ENCODE measurements around the gene ADAMTS7.
"Not testable (repeated sequence)": the region's sequence is repeated elsewhere in the genome, so short reads cannot be mapped to it uniquely, and the experiment has no call there.

ADAMTS7 gene, protein sequence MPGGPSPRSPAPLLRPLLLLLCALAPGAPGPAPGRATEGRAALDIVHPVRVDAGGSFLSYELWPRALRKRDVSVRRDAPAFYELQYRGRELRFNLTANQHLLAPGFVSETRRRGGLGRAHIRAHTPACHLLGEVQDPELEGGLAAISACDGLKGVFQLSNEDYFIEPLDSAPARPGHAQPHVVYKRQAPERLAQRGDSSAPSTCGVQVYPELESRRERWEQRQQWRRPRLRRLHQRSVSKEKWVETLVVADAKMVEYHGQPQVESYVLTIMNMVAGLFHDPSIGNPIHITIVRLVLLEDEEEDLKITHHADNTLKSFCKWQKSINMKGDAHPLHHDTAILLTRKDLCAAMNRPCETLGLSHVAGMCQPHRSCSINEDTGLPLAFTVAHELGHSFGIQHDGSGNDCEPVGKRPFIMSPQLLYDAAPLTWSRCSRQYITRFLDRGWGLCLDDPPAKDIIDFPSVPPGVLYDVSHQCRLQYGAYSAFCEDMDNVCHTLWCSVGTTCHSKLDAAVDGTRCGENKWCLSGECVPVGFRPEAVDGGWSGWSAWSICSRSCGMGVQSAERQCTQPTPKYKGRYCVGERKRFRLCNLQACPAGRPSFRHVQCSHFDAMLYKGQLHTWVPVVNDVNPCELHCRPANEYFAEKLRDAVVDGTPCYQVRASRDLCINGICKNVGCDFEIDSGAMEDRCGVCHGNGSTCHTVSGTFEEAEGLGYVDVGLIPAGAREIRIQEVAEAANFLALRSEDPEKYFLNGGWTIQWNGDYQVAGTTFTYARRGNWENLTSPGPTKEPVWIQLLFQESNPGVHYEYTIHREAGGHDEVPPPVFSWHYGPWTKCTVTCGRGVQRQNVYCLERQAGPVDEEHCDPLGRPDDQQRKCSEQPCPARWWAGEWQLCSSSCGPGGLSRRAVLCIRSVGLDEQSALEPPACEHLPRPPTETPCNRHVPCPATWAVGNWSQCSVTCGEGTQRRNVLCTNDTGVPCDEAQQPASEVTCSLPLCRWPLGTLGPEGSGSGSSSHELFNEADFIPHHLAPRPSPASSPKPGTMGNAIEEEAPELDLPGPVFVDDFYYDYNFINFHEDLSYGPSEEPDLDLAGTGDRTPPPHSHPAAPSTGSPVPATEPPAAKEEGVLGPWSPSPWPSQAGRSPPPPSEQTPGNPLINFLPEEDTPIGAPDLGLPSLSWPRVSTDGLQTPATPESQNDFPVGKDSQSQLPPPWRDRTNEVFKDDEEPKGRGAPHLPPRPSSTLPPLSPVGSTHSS (N-terminal part only)

DNA sequence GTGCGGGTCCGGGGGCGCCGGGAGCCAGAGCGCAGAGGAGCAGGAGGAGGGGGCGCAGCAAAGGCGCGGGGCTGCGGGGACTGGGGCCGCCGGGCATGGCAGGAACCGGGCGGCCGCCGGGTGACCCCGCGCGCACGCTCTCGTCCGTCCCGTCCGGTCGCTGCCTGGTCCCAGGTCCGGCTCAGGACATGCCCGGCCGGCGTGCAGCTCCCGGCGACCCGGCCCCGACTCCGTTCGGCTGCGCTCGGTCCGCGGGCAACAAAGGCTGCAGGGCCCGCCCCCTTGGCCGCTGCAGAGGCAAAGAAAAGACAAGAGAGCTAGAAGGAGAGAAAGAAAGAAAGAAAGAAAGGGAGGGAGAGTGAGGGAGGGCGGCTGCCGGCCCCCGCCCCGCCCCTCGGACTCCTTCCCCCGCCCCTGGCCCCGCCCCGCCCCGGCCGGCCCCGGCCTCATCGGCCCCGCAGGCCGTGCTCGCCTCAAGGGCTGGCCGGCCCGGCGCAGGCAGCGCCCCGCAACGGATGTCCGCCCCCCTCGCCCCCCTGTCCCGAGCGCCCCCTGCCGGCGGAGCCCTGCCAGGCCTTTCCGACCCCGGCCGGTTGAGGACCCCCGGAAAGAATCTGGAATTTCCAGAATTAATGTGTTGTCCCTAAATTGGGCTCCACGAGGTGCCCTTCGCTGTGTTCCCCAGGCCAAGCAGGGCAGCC is at the start of gene ADAMTS7:
Gene ADAMTS7 (minus strand): TSS at position 341 of the 701 bp plus-strand sequence. CDS start 244 bp downstream, at position 97.
- peak within 1 kb of the TSS; percentile 27 for H3K27ac Mint-ChIP-seq

DNA sequence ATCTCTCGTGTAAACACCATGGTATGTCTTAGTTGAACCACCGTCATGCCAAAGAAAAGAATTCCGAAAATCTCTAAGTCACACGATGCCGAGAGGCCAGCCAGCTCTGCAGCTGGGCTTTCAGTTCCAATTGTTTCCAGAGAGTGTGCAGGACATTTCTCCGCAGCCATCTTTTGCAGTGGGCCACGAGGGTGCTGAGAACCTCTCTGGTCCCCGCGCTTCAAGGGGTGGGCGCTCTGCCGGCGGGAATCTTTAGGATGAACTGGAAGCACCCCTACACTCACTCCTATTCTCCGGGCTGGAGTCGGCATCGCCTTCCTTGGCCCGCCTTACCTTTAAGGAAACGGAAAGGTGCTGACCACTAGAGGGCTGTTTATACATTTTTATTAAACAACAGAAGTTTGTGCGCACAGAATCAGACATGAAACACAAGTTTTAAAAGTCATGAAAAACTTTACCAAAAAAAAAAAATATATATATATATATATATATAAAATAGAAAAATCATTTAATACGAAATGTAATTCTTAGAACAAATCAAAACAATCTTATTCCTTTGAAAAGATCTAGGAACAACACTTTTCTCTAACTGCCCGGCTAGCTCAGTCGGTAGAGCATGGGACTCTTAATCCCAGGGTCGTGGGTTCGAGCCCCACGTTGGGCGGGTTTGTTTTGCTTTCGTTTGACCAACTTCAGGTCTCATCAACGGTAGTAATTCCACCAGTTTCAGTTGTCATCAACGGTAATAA is 48.9 kb upstream of the ADAMTS7 start:
- Mint-ChIP-seq H3K36me3 (peaks cover 12% of the 10 kb centered on the region), H3K4me1 (peaks cover 8% of the 10 kb centered on the region), H3K9me3 (no peaks in the 10 kb centered on the region), H3K4me3 (peak overlapping the region; percentile 68), H3K27ac (peak overlapping the region; percentile 96)
- ATAC-seq (peak; percentile 97), DNase-seq (ENCODE audit: low spot score in 2 of 2) (peak; percentile 56 to 88)

More for the DNA sequence above, at the start of gene ADAMTS7:
- ATAC-seq (peak; percentile 88), DNase-seq (ENCODE audit: low spot score in 2 of 2) (peak; percentile 56 to 76)
- Mint-ChIP-seq H3K4me3 (peak within 1 kb of the TSS; percentile 66), H3K36me3 (no peaks in the 10 kb centered on the region), H3K4me1 (peaks cover 19% of the 10 kb centered on the region), H3K9me3 (no peaks in the 10 kb centered on the region)

DNA sequence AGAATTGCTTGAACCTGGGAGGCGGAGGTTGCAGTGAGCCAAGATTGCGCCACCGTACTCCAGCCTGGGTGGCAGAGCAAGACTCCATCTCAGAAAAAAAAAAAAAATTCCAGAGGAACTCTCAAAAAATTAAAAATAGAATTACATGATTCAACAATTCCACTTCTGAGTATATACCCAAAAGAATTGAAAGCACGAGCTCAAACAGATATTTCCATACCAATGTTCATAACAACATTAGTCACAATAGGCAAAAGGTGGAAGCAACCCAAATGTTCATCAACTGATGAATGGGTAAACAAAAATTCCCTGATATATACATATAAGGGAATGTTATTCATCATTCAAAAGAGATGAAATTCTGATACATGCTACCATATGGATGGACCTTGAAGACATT is 44.5 kb upstream of the ADAMTS7 start:
- Mint-ChIP-seq H3K9me3 (no peaks in the 10 kb centered on the region), H3K27ac (no peak overlapping the region), H3K4me3 (no peak overlapping the region), H3K4me1 (peaks cover 8% of the 10 kb centered on the region), H3K36me3 (peaks cover 10% of the 10 kb centered on the region)
- no peak for ATAC-seq
- no peak for DNase-seq (ENCODE audit: low spot score in 2 of 2)

DNA sequence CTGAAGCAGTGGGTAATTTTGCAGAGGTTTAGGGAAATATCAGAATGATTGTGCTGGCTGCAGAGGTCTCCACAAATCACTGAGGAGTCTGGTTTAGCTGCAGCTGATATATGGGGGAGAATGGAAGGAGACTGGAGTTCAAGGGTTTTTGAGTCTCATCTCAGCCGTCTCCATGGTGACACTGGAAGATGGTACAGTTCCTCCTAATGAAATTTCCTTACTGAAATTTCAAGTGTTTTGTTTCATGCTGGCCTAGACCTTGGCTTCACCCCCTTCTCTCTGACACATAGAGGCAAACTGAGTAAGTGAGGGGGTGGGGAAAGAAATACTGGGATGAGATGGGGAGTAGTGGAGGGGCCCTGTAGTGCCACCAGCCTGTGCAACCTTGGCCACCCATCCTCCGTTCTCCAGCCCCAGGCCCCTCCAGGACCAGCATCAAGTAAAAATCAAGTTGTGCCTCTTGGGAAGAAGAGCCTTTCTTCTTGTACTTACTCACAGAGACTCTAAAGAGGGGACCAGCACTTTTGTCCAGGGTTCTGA is 43.6 kb upstream of the ADAMTS7 start:
- ATAC-seq (no peak), DNase-seq (ENCODE audit: low spot score in 2 of 2) (no peak)
- Mint-ChIP-seq H3K36me3 (peaks cover 2% of the 10 kb centered on the region), H3K4me1 (peaks cover 2% of the 10 kb centered on the region), H3K27ac (no peak overlapping the region), H3K9me3 (no peaks in the 10 kb centered on the region), H3K4me3 (no peak overlapping the region)

DNA sequence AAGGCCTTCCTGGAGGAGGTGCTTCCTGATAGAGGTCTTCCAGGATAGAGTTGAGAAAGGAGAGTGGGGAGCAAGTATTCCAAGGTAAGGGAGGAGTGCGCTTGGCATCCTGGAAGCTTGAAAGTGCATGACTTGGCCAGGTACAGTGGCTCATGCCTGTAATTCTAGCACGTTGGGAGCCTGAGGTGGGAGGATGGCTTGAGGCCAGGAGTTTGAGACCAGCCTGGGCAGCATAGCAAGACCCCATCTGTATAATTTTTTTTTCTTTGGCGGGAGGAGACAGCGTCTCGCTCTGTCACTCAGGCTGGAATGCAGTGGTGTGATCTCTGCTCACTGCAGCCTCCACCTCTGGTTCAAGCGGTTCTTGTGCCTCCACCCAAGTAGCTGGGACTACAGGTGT is 42.2 kb upstream of the ADAMTS7 start:
- DNase-seq (ENCODE audit: low spot score in 2 of 2), result no peak
- no peak overlapping the region for H3K27ac Mint-ChIP-seq
- no peak overlapping the region for H3K4me3 Mint-ChIP-seq
- no peaks in the 10 kb centered on the region for H3K9me3 Mint-ChIP-seq
- H3K36me3 Mint-ChIP-seq, result no peaks in the 10 kb centered on the region
- H3K4me1 Mint-ChIP-seq, result no peaks in the 10 kb centered on the region
- no peak for ATAC-seq

DNA sequence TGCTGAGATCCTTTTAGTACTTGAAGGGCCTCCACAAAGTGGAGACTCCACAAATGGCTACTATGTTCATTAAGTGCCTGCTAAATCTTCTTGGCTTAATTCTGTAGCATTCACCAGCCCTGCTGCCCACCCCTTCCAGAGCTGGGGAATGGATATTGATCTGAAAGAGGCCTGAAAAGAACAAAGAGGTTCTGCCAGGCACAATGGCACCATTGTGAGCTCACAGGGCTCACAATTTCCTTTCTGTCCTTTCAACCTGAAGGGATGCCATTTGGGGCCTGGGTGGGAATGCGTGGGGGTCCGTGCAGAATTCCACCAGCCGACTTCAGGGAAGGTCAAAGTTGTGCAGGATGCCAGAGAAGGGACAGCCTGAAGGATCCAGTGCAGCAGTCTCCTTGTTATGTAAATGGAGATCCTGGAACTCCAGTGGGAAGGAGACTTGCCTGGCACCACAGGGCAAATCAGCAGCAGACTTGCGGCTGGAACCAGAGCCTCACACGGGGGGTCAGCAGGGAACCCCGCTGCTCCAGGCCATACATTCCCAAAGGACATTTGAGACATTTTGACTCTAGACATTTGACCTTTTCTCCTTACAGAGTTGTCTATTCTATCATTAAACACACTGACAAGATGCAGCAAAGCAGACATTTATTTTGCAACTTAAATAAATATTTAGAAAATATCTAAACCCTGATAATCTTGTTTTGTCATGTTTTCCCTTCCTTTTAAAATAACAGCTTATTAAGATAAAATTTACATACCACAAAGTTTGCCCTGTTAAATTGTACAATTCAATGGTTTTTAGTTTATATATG is 39.9 kb upstream of the ADAMTS7 start:
- Mint-ChIP-seq H3K9me3 (no peaks in the 10 kb centered on the region), H3K27ac (no peak overlapping the region), H3K4me3 (no peak overlapping the region), H3K36me3 (no peaks in the 10 kb centered on the region), H3K4me1 (no peaks in the 10 kb centered on the region)
- DNase-seq (ENCODE audit: low spot score in 2 of 2), result no peak
- ATAC-seq, result no peak

DNA sequence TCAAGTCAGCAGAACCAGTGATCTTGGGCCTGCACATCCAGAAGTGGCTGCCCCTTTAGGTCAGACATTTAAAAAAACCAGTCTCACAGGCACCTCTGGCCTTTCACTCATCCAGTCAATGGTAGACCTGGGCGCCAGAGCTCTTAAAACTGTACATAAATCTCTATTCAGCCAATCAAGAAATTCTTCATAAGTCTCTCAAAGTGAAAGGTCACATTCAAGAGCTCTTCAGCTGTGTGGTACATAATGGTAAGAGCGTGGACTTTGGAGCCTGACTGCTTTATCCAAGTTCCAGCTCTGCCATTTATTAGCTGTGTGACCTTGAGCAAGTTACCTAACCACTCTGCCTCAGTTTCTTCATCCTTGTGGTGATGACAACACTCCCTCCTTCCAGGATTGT is 39.1 kb upstream of the ADAMTS7 start:
- H3K36me3 Mint-ChIP-seq, result no peaks in the 10 kb centered on the region
- no peak overlapping the region for H3K4me3 Mint-ChIP-seq
- no peak for DNase-seq (ENCODE audit: low spot score in 2 of 2)
- H3K27ac Mint-ChIP-seq, result no peak overlapping the region
- ATAC-seq, result no peak
- no peaks in the 10 kb centered on the region for H3K4me1 Mint-ChIP-seq
- H3K9me3 Mint-ChIP-seq, result no peaks in the 10 kb centered on the region

DNA sequence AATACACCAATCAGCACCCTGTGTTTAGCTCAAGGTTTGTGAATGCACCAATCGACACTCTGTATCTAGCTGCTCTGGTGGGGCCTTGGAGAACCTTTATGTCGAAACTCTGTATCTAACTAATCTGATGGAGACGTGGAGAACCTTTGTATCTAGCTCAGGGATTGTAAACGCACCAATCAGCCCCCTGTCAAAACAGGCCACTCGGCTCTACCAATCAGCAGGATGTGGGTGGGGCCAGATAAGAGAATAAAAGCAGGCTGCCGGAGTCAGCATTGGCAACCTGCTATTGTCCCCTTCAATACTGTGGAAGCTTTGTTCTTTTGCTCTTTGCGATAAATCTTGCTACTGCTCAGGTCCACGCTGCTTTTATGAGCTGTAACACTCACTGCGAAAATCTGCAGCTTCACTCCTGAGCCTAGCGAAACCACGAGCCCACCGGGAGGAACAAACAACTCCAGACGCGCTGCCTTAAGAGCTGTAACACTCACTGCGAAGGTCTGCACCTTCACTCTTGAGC is 36.2 kb upstream of the ADAMTS7 start:
- not testable (repeated sequence) for DNase-seq (ENCODE audit: low spot score in 2 of 2); H3K27ac Mint-ChIP-seq

DNA sequence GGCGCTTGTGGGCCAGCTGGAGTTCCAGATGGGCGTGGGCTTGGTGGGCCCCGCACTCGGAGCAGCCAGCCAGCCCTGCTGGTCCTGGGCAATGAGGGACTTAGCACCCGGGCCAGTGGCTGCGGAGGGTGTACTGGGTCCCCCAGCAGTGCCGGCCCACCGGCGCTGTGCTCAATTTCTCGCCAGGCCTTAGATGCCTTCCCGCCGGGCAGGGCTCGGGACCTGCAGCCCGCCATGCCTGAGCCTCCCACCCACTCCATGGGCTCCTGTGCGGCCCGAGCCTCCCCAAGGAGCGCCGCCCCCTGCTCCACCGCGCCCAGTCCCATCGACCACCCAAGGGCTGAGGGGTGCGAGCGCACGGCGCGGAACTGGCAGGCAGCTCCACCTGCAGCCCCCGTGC is 35.6 kb upstream of the ADAMTS7 start:
- not testable (repeated sequence) for H3K9me3 Mint-ChIP-seq; DNase-seq (ENCODE audit: low spot score in 2 of 2); H3K4me3 Mint-ChIP-seq; H3K36me3 Mint-ChIP-seq; ATAC-seq; H3K4me1 Mint-ChIP-seq; H3K27ac Mint-ChIP-seq

More for the DNA sequence above, 36.2 kb upstream of the ADAMTS7 start:
- H3K4me1 Mint-ChIP-seq, H3K4me3 Mint-ChIP-seq, H3K36me3 Mint-ChIP-seq, H3K9me3 Mint-ChIP-seq, ATAC-seq: not testable (repeated sequence)

DNA sequence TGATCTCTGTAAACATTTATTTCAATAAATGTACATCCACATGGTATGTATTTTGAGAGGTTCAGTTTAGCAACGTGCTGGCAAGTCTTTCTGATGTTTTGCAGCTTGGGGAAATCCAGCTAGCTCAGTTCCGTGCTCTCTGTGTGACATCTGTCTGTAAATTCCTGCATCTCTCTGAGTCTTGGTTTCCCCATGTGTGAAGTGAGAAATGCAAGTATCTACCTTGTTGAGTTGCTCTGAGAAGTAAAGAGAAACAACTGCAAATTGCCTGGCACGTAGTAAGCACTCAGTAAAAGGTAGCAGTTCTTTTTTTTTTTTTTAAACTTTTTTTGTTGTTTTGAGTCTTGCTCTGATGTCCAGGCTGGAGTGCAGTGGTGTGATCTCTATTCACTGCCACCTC is 31.3 kb upstream of the ADAMTS7 start:
- Mint-ChIP-seq H3K36me3 (no peaks in the 10 kb centered on the region), H3K9me3 (no peaks in the 10 kb centered on the region), H3K27ac (peak overlapping the region; percentile 61), H3K4me3 (no peak overlapping the region), H3K4me1 (no peaks in the 10 kb centered on the region)
- peak; percentile 31 for ATAC-seq
- DNase-seq (ENCODE audit: low spot score in 2 of 2), result no peak

DNA sequence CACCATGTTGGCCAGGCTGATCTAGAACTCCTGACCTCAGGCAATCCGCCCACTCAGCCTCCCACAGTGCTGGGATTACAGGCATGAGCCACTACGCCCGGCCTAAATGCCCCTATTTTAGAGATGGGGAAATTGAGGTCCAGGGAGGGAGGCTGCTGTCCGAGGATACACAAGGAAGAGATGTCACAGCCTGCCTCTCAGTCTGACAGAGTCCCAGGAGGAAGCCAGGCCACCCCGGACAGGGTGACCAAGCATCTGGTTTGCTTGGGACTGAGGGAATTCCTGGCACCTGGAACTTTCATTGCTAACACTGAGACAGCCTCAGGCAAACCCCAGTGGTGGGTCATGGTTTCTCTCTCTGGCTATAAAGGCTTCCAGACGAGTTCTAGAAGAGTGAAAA is 30.6 kb upstream of the ADAMTS7 start:
- no peaks in the 10 kb centered on the region for H3K36me3 Mint-ChIP-seq
- H3K4me3 Mint-ChIP-seq, result no peak overlapping the region
- H3K9me3 Mint-ChIP-seq, result no peaks in the 10 kb centered on the region
- ATAC-seq (no peak), DNase-seq (ENCODE audit: low spot score in 2 of 2) (no peak)
- peak overlapping the region; percentile 61 for H3K27ac Mint-ChIP-seq
- no peaks in the 10 kb centered on the region for H3K4me1 Mint-ChIP-seq

DNA sequence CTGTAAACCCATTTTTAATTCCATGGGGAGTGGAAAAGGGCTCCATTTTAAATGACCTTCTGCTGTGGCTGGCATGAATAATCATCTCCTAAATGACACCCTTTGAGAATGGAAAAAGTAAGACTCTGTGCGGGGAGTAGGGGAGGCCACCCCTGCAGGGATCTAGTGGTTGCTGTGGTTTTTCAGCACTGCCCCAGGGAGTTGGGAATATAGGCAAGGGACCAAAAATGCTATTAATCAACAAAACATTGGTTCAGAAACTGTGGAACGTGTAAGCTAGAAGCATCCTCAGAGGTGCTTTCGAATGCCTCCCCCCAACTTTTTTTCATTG is 30.1 kb upstream of the ADAMTS7 start:
- no peak overlapping the region for H3K4me3 Mint-ChIP-seq
- H3K4me1 Mint-ChIP-seq, result no peaks in the 10 kb centered on the region
- H3K27ac Mint-ChIP-seq, result peak overlapping the region; percentile 29
- no peaks in the 10 kb centered on the region for H3K9me3 Mint-ChIP-seq
- H3K36me3 Mint-ChIP-seq, result no peaks in the 10 kb centered on the region
- ATAC-seq, result no peak
- DNase-seq (ENCODE audit: low spot score in 2 of 2), result no peak

DNA sequence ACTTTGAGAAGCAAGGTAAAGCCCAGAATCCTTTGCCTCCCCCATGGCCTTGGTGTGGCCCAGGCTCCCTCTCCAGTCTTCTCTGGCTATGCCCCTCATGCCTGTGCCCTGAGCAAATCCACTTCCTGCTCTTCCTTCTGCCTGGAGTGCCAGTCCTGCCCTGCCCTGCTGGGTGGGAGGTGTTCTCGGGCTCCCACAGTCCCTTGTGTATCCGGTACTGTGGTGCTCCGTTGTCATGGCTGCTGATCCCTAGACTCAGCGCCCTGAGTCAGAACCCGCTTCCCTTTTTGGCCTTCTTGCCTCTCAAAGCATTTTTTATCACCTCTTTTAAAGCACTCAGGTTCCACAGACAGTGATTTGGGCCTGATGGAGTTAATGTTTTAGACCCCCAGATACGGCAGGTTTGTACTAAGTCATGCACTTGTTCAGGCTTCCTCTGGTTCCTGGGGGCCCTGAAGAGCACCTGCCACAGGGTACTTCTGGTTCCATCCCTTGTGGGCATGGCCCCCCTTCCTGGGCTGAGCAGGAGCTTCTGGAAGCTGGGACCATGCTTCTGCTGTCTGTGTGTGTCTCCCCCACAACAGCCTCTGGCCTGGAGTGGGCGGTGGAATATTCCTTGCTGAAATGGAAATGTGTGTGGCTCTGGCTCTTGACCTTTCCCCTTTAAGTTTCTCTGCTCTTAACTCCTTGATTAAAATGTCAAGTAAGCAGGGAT is 29.6 kb upstream of the ADAMTS7 start:
- H3K9me3 Mint-ChIP-seq, result no peaks in the 10 kb centered on the region
- no peak for DNase-seq (ENCODE audit: low spot score in 2 of 2)
- no peaks in the 10 kb centered on the region for H3K4me1 Mint-ChIP-seq
- H3K4me3 Mint-ChIP-seq, result no peak overlapping the region
- no peaks in the 10 kb centered on the region for H3K36me3 Mint-ChIP-seq
- ATAC-seq, result no peak
- H3K27ac Mint-ChIP-seq, result peak overlapping the region; percentile 29
